Measurements from ENCODE around the gene CCDC171.

CCDC171 gene

GRCh38 chr9:15552636-15553527, at the start of gene CCDC171:
CCDC171 (plus strand) TSS chr9:15553043; CDS start chr9:15564089, 11,046 bp downstream.
- Mint-ChIP-seq H3K4me1 (peaks cover 26% of the 10 kb centered on the region), H3K27ac (peak within 1 kb of the TSS; percentile 88), H3K4me3 (peak within 1 kb of the TSS; percentile 85), H3K9me3 (no peaks in the 10 kb centered on the region), H3K36me3 (no peaks in the 10 kb centered on the region), H3K27me3 (peaks cover 27% of the 10 kb centered on the region)
- CTCF ChIA-PET: interaction anchor here (0.8 to 2.1 kb wide), 9 partner anchors 9 to 89 kb away, joined by 3 to 22 read pairs (median 3); partner anchors contain the start of gene PSIP1
- DNase-seq: peak; percentile 90

DNA sequence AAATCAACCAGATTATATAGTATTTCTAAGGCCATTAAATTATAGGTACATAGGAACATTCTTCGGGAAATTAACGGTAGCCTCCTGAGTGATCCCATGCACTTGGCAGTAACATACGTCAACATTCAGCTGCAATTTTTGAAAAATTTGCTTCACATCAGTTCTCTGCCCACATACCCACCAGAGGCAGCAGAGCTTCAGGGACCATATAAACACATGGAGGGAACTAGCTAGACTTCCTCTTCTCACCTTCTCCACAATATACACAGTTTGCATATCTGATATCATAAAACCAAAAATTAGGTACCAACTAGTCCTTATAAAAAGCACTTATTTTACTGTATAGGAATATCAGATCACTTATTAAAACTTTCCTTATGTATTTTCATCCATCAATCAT, 46.9 kb upstream of the CCDC171 start:
- no peak overlapping the region for H3K27ac Mint-ChIP-seq
- H3K27me3 Mint-ChIP-seq: peaks cover 2% of the 10 kb centered on the region
- DNase-seq: no peak
- CTCF ChIA-PET: interaction anchor here (0.5 to 1.3 kb wide), 4 partner anchors 100 to 295 kb away, joined by 3 read pairs; no protein-coding TSS in a partner anchor
- H3K4me1 Mint-ChIP-seq: peaks cover 55% of the 10 kb centered on the region
- peaks cover 57% of the 10 kb centered on the region for H3K36me3 Mint-ChIP-seq
- H3K4me3 Mint-ChIP-seq: no peak overlapping the region
- H3K9me3 Mint-ChIP-seq: no peaks in the 10 kb centered on the region

GRCh38 chr9:15509931-15510788, 42.7 kb upstream of the CCDC171 start:
- Mint-ChIP-seq H3K4me3 (peak overlapping the region; percentile 87), H3K4me1 (peaks cover 52% of the 10 kb centered on the region), H3K36me3 (peaks cover 34% of the 10 kb centered on the region), H3K27me3 (peaks cover 4% of the 10 kb centered on the region), H3K9me3 (no peaks in the 10 kb centered on the region), H3K27ac (peak overlapping the region; percentile 97)
- DNase-seq: peak; percentile 73
- CTCF ChIA-PET: interaction anchor here (0.6 to 1.3 kb wide), 2 partner anchors 15 to 58 kb away, joined by 3 to 6 read pairs; no protein-coding TSS in a partner anchor

- Mint-ChIP-seq H3K4me1 (peaks cover 49% of the 10 kb centered on the region), H3K27me3 (peaks cover 4% of the 10 kb centered on the region), H3K27ac (peak within 1 kb of the TSS; percentile 100), H3K36me3 (peaks cover 29% of the 10 kb centered on the region), H3K4me3 (peak within 1 kb of the TSS; percentile 87), H3K9me3 (no peaks in the 10 kb centered on the region)
- CTCF ChIA-PET: interaction anchor here (0.8 to 1.3 kb wide), 4 partner anchors 15 to 112 kb away, joined by 3 to 6 read pairs (median 4); partner anchors contain the start of gene CCDC171
- DNase-seq: peak; percentile 93
Observed at GRCh38 chr9:15510789-15511575, 41.9 kb upstream of the CCDC171 start, which contains the start of gene PSIP1. PSIP1 (minus strand) TSS chr9:15510970; CDS start chr9:15510188, 782 bp downstream.

- DNase-seq: no peak
- CTCF ChIA-PET: interaction anchor here (0.6 to 1.3 kb wide), 5 partner anchors 15 to 622 kb away, joined by 3 to 6 read pairs (median 3); partner anchors contain the start of gene CCDC171
- H3K9me3 Mint-ChIP-seq: no peaks in the 10 kb centered on the region
- peaks cover 18% of the 10 kb centered on the region for H3K36me3 Mint-ChIP-seq
- H3K4me1 Mint-ChIP-seq: peaks cover 38% of the 10 kb centered on the region
- H3K4me3 Mint-ChIP-seq: no peak overlapping the region
- peaks cover 4% of the 10 kb centered on the region for H3K27me3 Mint-ChIP-seq
- peak overlapping the region; percentile 62 for H3K27ac Mint-ChIP-seq
Observed at GRCh38 chr9:15512204-15512603, 40.6 kb upstream of the CCDC171 start.

- peaks cover 18% of the 10 kb centered on the region for H3K36me3 Mint-ChIP-seq
- H3K27me3 Mint-ChIP-seq: peaks cover 4% of the 10 kb centered on the region
- no peaks in the 10 kb centered on the region for H3K9me3 Mint-ChIP-seq
- H3K4me1 Mint-ChIP-seq: peaks cover 35% of the 10 kb centered on the region
- H3K27ac Mint-ChIP-seq: no peak overlapping the region
- DNase-seq: no peak
- CTCF ChIA-PET: interaction anchor here (0.8 to 1.3 kb wide), 3 partner anchors 18 to 93 kb away, joined by 4 to 6 read pairs (median 4); partner anchors contain the start of gene CCDC171
- H3K4me3 Mint-ChIP-seq: no peak overlapping the region
Observed at GRCh38 chr9:15512889-15513288, 40.0 kb upstream of the CCDC171 start.

GRCh38 chr9:15513335-15513734, 39.5 kb upstream of the CCDC171 start:
- no peak for DNase-seq
- H3K36me3 Mint-ChIP-seq: peaks cover 14% of the 10 kb centered on the region
- no peaks in the 10 kb centered on the region for H3K9me3 Mint-ChIP-seq
- peaks cover 30% of the 10 kb centered on the region for H3K4me1 Mint-ChIP-seq
- peaks cover 4% of the 10 kb centered on the region for H3K27me3 Mint-ChIP-seq
- no peak overlapping the region for H3K27ac Mint-ChIP-seq
- H3K4me3 Mint-ChIP-seq: no peak overlapping the region
- CTCF ChIA-PET: interaction anchor here (0.8 to 1.2 kb wide), 2 partner anchors 17 to 93 kb away, joined by 4 read pairs; no protein-coding TSS in a partner anchor

- no peak for DNase-seq
- Mint-ChIP-seq H3K36me3 (no peaks in the 10 kb centered on the region), H3K27ac (no peak overlapping the region), H3K9me3 (no peaks in the 10 kb centered on the region), H3K4me3 (no peak overlapping the region), H3K4me1 (no peaks in the 10 kb centered on the region), H3K27me3 (peaks cover 12% of the 10 kb centered on the region)
- CTCF ChIA-PET: no interaction called here
Observed at GRCh38 chr9:15519831-15520230, 33.0 kb upstream of the CCDC171 start.

DNA sequence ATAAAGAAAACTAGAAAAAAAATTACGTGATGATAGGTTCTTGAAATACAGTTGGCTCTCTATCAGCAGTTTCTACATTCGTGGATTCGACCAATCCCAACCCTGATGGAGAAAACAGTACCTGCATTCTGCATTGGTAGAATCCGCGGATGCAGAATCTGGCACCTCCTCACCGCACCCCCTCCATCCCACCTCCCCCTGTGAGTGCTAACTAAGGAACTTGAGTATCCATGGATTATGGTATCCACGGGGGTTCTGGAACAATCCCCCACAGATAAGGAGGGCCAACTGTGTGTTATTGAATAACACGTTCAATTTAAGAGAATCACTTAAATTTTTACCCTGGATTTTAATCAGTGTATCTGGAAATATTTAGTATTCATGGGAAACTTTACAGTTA, 31.6 kb upstream of the CCDC171 start:
- Mint-ChIP-seq H3K9me3 (no peaks in the 10 kb centered on the region), H3K36me3 (no peaks in the 10 kb centered on the region), H3K4me1 (no peaks in the 10 kb centered on the region), H3K27ac (no peak overlapping the region), H3K4me3 (no peak overlapping the region), H3K27me3 (peaks cover 15% of the 10 kb centered on the region)
- CTCF ChIA-PET: no interaction called here
- DNase-seq: no peak

GRCh38 chr9:15522130-15522755, 30.6 kb upstream of the CCDC171 start:
- Mint-ChIP-seq H3K27ac (no peak overlapping the region), H3K36me3 (no peaks in the 10 kb centered on the region), H3K4me3 (no peak overlapping the region), H3K4me1 (no peaks in the 10 kb centered on the region), H3K9me3 (no peaks in the 10 kb centered on the region), H3K27me3 (peaks cover 15% of the 10 kb centered on the region)
- CTCF ChIA-PET: interaction anchor here (1.5 kb wide), 1 partner anchor 11 kb away, joined by 4 read pairs; no protein-coding TSS in a partner anchor
- no peak for DNase-seq

- H3K4me3 Mint-ChIP-seq: no peak overlapping the region
- no peaks in the 10 kb centered on the region for H3K9me3 Mint-ChIP-seq
- CTCF ChIA-PET: no interaction called here
- H3K4me1 Mint-ChIP-seq: no peaks in the 10 kb centered on the region
- H3K36me3 Mint-ChIP-seq: no peaks in the 10 kb centered on the region
- no peak for DNase-seq
- H3K27me3 Mint-ChIP-seq: peaks cover 9% of the 10 kb centered on the region
- no peak overlapping the region for H3K27ac Mint-ChIP-seq
Observed at GRCh38 chr9:15524845-15525455, 27.9 kb upstream of the CCDC171 start.

- CTCF ChIA-PET: no interaction called here
- Mint-ChIP-seq H3K9me3 (no peaks in the 10 kb centered on the region), H3K36me3 (no peaks in the 10 kb centered on the region), H3K4me1 (no peaks in the 10 kb centered on the region), H3K27me3 (peaks cover 9% of the 10 kb centered on the region), H3K4me3 (no peak overlapping the region), H3K27ac (no peak overlapping the region)
- no peak for DNase-seq
Observed at GRCh38 chr9:15525958-15526357, 26.9 kb upstream of the CCDC171 start.
